GM18505 (cell line): Measurements from ENCODE around the gene PLEKHH1.
A peak's percentile ranks its signal among the peaks of the same experiment; 100 is the strongest.
"Not testable (repeated sequence)": the region's sequence is repeated elsewhere in the genome, so short reads cannot be mapped to it uniquely, and the experiment has no call there.

Experiments
- ATAC-seq: cut with Tn5 transposase; IDR thresholded peaks from one replicate; pipeline ENCODE4 v1.9.1; 2021; ENCODE audit not compliant: unreplicated experiment
- POLR2A ChIP-seq: IDR thresholded peaks from 4 replicates; pipeline ENCODE4 v1.6.1; 2011; ENCODE audit warnings: borderline replicate concordance; ENCODE audit not compliant: insufficient read depth, insufficient read length; ENCODE audit errors: extremely low read depth

The PLEKHH1 gene

GRCh38 chr14:67529947-67530935, 2.8 kb upstream of the PLEKHH1 start:
- ATAC-seq, result no peak

DNA sequence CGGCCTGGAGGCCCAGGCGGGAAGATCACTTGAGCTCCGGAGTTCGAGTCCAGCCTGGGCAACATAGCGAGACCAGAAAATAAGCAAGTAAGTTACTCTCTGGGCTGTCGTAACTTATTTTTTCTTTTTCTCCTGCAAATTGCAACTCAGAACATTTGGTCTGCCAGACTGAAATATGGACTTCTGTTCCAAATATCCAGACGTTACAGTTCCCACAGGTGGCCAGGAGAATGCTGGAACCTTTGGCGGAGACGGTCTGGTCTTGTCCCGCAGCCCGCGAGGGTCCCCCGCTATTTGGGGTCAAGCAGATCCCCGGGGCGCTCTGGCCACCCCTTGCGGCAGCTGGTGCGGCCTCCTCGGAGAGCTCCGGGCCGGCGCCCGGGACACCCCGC, 488 bp upstream of the PLEKHH1 start:
- ATAC-seq, result no peak
- no peak for TF ChIP-seq POLR2A

More at GRCh38 chr14:67529947-67530935, 2.8 kb upstream of the PLEKHH1 start:
- no peak for TF ChIP-seq POLR2A

- no peak for TF ChIP-seq POLR2A
Observed at GRCh38 chr14:67533754-67534085, 630 bp downstream of the PLEKHH1 start.

DNA sequence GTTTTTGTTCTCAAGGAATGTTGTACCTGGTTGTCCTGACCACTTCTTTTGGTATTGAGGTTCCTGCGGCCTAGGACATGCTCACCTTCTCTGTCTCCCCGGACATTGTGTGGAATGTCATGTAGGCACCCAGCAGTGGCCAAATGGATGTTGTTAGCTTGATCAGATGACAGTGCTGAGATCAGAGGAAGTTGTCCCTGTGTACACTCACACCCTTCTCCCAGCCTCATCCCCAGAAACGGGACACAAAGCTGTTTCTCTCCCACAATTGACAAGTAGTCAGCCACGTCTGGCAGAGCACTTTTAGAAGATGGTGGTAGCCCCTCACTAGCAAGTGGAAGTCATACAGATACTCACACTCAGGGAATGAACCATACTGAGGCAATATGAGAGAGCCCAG, 3.0 kb downstream of the PLEKHH1 start:
- no peak for TF ChIP-seq POLR2A
- ATAC-seq, result no peak

More at GRCh38 chr14:67533754-67534085, 630 bp downstream of the PLEKHH1 start:
- no peak for ATAC-seq

DNA sequence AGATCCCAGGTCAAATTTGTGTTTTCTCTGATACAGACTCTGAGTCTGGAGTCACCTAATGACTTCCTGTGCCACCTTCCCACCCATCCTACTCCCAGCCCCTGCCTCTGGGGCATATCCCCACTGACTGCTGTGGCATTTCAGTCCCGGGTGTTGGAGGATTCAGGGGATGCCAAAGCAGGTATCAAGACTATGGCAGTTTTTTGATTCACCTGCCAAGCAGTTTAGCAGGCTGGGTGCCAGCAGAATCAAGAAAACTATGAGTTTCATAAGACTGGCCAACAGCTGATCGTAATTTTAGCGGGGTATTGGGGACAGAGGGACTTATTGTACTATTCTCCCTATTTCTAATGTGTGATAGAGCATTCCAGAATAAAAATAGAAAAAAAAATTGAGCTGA, 4.6 kb downstream of the PLEKHH1 start:
- ATAC-seq, result no peak
- no peak for TF ChIP-seq POLR2A

- no peak for ATAC-seq
- no peak for TF ChIP-seq POLR2A
Observed at GRCh38 chr14:67538501-67538900, 5.4 kb downstream of the PLEKHH1 start.

- ATAC-seq, result no peak
- TF ChIP-seq POLR2A, result no peak
Observed at GRCh38 chr14:67539116-67539515, 6.0 kb downstream of the PLEKHH1 start.

GRCh38 chr14:67541448-67542387, 8.6 kb downstream of the PLEKHH1 start:
- peak; percentile 37 for TF ChIP-seq POLR2A
- ATAC-seq, result no peak

DNA sequence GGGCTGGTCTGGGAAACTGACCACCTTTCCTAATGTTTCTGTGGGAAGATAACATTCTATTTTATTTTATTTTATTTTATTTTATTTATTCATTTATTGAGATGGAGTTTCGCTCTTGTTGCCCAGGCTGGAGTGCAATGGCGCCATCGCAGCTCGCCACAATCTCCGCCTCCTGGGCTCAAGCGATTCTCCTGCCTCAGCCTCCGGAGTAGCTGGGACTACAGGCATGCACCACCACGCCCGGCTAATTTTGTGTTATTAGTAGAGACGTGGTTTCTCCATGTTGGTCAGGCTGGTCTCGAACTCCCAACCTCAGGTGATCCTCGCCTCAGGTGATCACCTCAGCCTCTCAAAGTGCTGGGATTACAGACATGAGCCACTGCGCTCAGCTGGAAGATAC, 9.5 kb downstream of the PLEKHH1 start:
- not testable (repeated sequence) for ATAC-seq

DNA sequence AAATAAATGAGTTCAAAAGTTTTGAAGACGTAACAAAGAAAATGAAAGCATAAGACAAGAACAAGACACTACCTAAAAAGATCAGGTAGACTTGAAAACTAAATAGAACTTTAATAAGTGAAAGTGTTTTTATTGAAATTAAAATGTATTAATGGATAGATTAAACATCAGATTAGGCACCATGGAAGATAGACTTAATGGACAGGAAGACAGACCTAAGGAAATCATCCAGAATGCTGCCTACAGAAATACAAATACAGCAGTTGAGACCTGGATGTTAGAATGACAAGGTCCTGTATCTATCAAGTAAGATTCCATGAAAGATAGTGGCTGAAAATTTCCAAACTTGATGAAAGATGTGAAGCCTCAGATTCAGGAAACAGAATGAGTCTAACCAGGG, 11.5 kb downstream of the PLEKHH1 start:
- TF ChIP-seq POLR2A, result no peak
- ATAC-seq, result no peak

DNA sequence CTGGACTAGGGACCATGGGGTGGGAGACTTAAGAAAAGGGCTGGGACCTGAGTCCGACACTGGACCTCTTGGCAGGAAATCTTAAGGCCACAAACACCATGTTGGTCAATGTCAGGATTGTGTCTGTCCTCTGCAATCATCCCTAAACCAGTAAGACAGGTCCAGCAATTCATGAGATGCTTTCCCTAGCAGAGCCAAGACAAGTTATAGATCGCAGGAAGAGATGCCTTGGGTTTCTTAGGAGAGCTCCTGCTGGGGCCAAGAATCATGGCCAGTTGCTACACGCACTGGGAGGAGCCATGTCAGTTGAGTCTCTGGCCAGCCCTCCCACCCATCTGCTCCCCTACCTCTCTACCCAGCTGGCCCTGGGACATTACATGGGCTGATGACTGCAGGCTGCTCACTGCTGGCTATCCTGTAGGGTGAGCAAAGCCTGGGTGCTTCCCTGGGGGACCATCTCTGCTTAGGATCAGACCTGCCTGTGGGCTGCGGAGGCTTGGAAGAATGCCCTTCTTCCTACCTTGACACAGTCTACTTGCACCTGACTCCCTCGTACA, 14.2 kb downstream of the PLEKHH1 start:
- no peak for TF ChIP-seq POLR2A
- ATAC-seq, result no peak

DNA sequence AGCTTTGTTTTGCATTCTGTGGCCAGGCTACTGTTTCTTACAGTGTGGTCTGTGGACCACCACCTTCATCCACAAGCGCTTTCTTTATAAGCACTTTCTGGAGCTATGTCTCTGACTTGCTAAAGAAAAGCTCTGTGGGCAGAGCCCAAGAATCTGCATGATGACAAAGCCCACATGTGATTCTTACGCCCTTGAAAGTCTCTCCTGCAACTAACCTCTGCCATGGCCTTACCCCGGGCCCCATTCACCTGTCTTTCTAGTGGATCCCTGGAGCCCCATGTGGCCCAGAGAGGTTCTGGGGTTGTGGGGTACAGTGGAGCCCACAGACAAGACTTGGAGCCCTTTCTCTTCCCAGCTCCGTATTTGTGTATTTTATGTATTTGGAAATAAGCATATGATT, 16.6 kb downstream of the PLEKHH1 start:
- no peak for TF ChIP-seq POLR2A
- ATAC-seq, result no peak

- no peak for ATAC-seq
- no peak for TF ChIP-seq POLR2A
Observed at GRCh38 chr14:67551123-67551522, 18.0 kb downstream of the PLEKHH1 start.

DNA sequence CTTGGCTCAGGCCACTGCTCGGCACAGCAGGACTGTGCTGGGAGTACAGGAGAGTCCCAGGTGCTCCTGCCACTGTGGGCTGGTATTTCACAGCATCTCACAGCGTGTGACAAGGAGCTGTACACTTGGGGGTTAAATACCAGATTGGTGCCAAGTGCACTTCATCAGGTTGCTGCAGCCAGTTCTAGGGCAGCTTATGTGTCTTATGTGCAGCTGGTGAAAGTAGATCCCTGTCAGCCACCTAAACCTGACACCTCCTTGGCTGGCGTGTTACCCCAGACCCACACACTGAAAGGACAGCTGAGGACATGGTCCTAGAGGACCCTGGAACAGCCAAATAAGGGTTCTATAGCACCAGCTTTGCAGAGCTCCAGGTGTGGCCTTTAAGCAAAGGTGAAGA, 18.9 kb downstream of the PLEKHH1 start:
- no peak for ATAC-seq
- TF ChIP-seq POLR2A, result no peak

DNA sequence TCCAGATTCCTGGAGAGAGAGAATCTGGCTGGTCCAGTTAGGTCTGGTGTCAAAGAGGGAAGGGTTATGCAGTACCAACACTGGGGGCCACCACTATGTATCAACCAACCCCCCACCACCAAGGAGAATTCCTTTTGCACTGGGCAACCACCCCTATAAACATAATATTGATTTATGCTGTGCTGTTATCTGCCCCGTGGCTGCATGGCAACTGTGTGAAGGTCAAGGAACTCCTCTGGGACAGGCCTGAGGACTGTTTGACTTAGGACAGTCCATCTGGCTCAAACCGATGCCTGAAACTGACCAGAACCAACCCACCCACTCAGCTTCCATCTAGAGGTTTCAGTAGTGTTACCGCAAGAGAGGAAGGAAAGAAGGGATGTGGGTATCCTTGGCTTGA, 20.5 kb downstream of the PLEKHH1 start:
- no peak for ATAC-seq
- no peak for TF ChIP-seq POLR2A
